GM10266 (cell line): ENCODE results near the gene FLNC.

Experiments
- DNase-seq: peaks from one replicate; pipeline ENCODE4 v3.0.0; 2012; ENCODE audit errors: extremely low spot score
- TF ChIP-seq, protein P1 (sequence below): IDR thresholded peaks from 2 replicates; pipeline ENCODE4 v1.5.1; 2012; ENCODE audit warnings: mild to moderate bottlenecking, low read depth; ENCODE audit not compliant: control insufficient read depth, insufficient read depth; ENCODE audit errors: missing control alignments

Gene FLNC

GRCh38 chr7:128893251-128894100 is 63.3 kb downstream of the FLNC start:
- TF ChIP-seq, protein P1, sequence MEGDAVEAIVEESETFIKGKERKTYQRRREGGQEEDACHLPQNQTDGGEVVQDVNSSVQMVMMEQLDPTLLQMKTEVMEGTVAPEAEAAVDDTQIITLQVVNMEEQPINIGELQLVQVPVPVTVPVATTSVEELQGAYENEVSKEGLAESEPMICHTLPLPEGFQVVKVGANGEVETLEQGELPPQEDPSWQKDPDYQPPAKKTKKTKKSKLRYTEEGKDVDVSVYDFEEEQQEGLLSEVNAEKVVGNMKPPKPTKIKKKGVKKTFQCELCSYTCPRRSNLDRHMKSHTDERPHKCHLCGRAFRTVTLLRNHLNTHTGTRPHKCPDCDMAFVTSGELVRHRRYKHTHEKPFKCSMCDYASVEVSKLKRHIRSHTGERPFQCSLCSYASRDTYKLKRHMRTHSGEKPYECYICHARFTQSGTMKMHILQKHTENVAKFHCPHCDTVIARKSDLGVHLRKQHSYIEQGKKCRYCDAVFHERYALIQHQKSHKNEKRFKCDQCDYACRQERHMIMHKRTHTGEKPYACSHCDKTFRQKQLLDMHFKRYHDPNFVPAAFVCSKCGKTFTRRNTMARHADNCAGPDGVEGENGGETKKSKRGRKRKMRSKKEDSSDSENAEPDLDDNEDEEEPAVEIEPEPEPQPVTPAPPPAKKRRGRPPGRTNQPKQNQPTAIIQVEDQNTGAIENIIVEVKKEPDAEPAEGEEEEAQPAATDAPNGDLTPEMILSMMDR: no peak
- DNase-seq: no peak

GRCh38 chr7:128894101-128894440 is 63.9 kb downstream of the FLNC start:
- DNase-seq: no peak
- TF ChIP-seq, protein P1: no peak

GRCh38 chr7:128895320-128895719 is 65.1 kb downstream of the FLNC start:
- no peak for DNase-seq
- TF ChIP-seq, protein P1: no peak

DNA sequence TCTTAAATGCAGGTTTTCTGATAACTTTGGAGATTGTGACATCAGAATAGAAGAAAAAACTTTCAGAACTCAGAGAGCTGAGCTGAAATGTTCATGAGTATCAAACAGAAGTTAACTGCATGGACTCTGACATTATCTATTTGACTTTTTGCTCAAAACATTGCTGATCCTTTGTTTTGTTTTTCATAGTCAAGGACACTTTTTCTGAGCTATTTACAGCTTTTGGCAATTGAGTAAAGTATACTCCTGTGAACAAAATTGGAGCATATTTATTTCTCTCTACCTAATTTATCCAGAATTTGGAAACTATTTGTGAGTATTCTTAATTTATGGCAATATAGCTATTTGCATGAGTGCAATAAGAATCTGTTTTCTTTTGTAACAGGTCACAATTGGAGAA is 69.2 kb downstream of the FLNC start:
- TF ChIP-seq, protein P1: no peak
- no peak for DNase-seq

DNA sequence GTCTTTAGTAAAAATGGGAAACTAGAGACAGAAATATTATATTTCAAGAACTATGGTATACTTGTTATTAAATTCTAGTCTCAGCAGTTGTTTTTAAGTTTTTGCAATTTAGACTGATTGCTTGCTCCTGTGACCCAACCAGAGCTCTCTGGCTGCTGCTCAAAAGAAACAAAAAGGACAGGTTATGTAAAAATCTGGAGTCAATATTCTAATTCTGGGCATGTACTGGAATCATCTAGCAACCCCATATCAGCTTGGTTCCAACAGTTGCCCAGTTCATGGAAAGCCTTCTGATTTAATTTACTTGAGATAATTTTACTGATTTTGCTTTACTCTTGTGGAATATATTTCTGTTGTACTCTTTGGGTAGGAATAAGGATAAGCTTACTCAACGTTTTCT is 70.0 kb downstream of the FLNC start:
- TF ChIP-seq, protein P1: no peak
- no peak for DNase-seq

- TF ChIP-seq, protein P1: no peak
These were observed 72.8 kb downstream of the FLNC start for GRCh38 chr7:128902761-128903585.

More at GRCh38 chr7:128902761-128903585, 72.8 kb downstream of the FLNC start:
- DNase-seq: no peak
